Astrocyte (in vitro differentiated cells and primary cell): ENCODE results near the gene TLCD5. TPM values are rescaled to one million over a fixed set of nuclear protein-coding genes. Genes with fewer than 3 reads are reported as not detected.

Source experiments
- DNase-seq: peaks from one replicate; pipeline ENCODE4 v3.0.0-alpha.2; 2010; ENCODE audit warnings: low read depth
- FAIRE-seq: peaks from 2 replicates; lab custom pipeline; 2011; peaks lifted over from hg19 to GRCh38; lab: Jason Lieb, UNC
- H2AFZ ChIP-seq: 2 replicates; pipeline ENCODE4 v1.6.0; 2012; ENCODE audit warnings: low read depth, low read length, inconsistent platforms
- H3K27ac ChIP-seq: 2 replicates; pipeline ENCODE4 v1.5.1; 2011; ENCODE audit warnings: low read depth, low read length, inconsistent platforms
- H3K27me3 ChIP-seq: 2 replicates; pipeline ENCODE4 v1.6.0; 2011; ENCODE audit warnings: low read length, inconsistent platforms; ENCODE audit not compliant: insufficient read depth
- H3K36me3 ChIP-seq: 2 replicates; pipeline ENCODE4 v1.5.1; 2011; ENCODE audit warnings: low read length, inconsistent platforms; ENCODE audit not compliant: insufficient read depth
- H3K4me1 ChIP-seq: 2 replicates; pipeline ENCODE4 v1.5.1; 2011; ENCODE audit warnings: low read length, inconsistent platforms; ENCODE audit not compliant: insufficient read depth
- H3K4me2 ChIP-seq: 2 replicates; pipeline ENCODE4 v1.6.0; 2012; ENCODE audit warnings: low read length, inconsistent platforms
- H3K4me3 ChIP-seq: 2 replicates; pipeline ENCODE4 v1.5.1; 2011; ENCODE audit warnings: low read depth, mild to moderate bottlenecking, low read length, inconsistent platforms; ENCODE audit not compliant: insufficient read depth
- H3K79me2 ChIP-seq: 2 replicates; pipeline ENCODE4 v1.6.0; 2012; ENCODE audit warnings: mild to moderate bottlenecking, low read length, inconsistent platforms; ENCODE audit not compliant: insufficient read depth
- H3K9ac ChIP-seq: 2 replicates; pipeline ENCODE4 v1.6.0; 2012; ENCODE audit warnings: mild to moderate bottlenecking, low read length, inconsistent platforms
- H3K9me3 ChIP-seq: 2 replicates; pipeline ENCODE4 v1.5.1; 2012; ENCODE audit warnings: low read depth, mild to moderate bottlenecking, low read length, inconsistent platforms; ENCODE audit not compliant: insufficient read depth
- H4K20me1 ChIP-seq: 2 replicates; pipeline ENCODE4 v1.6.0; 2012; ENCODE audit warnings: low read length, inconsistent platforms; ENCODE audit not compliant: insufficient read depth
- H3K27ac Mint-ChIP-seq: one replicate; pipeline ENCODE4 v1.8.0; 2021; ENCODE audit warnings: mild to moderate bottlenecking, mixed read lengths; ENCODE audit not compliant: unreplicated experiment
- H3K27me3 Mint-ChIP-seq: one replicate; pipeline ENCODE4 v1.8.0; 2021; ENCODE audit warnings: low read depth, mixed read lengths; ENCODE audit not compliant: unreplicated experiment
- H3K36me3 Mint-ChIP-seq: one replicate; pipeline ENCODE4 v1.8.0; 2021; ENCODE audit warnings: low read depth, mixed read lengths; ENCODE audit not compliant: unreplicated experiment
- H3K4me1 Mint-ChIP-seq: one replicate; pipeline ENCODE4 v1.8.0; 2021; ENCODE audit warnings: low read depth, mixed read lengths; ENCODE audit not compliant: unreplicated experiment
- H3K4me3 Mint-ChIP-seq: one replicate; pipeline ENCODE4 v1.8.0; 2021; ENCODE audit warnings: mild to moderate bottlenecking, moderate library complexity, mixed read lengths; ENCODE audit not compliant: unreplicated experiment
- H3K9me3 Mint-ChIP-seq: one replicate; pipeline ENCODE4 v1.8.0; 2021; ENCODE audit warnings: mild to moderate bottlenecking, mixed read lengths; ENCODE audit not compliant: unreplicated experiment
- CTCF ChIP-seq: IDR thresholded peaks from 2 replicates; pipeline ENCODE4 v1.5.1; 2011; ENCODE audit warnings: low read depth, mild to moderate bottlenecking, inconsistent platforms, low read length, moderate library complexity; ENCODE audit not compliant: insufficient read depth
- EZH2 ChIP-seq: IDR thresholded peaks from 2 replicates; pipeline ENCODE4 v1.6.1; 2012; ENCODE audit warnings: mild to moderate bottlenecking, low read length, inconsistent platforms; ENCODE audit not compliant: insufficient read depth
- total RNA-seq: library from RNA; stranded (reverse); gene quantifications from 2 replicates; pipeline ENCODE4 v1.2.1, GENCODE V29; 2021

The TLCD5 gene
- total RNA-seq, 1 donor from 2014 or later: 9.5 TPM

- Mint-ChIP-seq H3K27ac (no peak overlapping the region), H3K4me3 (no peak overlapping the region), H3K27me3 (no peaks in the 10 kb centered on the region), H3K4me1 (peaks cover 23% of the 10 kb centered on the region), H3K9me3 (peaks cover 2% of the 10 kb centered on the region), H3K36me3 (peaks cover 13% of the 10 kb centered on the region)
- no peak overlapping the region for H3K4me3 ChIP-seq
- no peak for TF ChIP-seq CTCF
- TF ChIP-seq EZH2: no peak
- no peaks in the 10 kb centered on the region for H3K27me3 ChIP-seq
- no peak for FAIRE-seq
- H3K4me1 ChIP-seq: no peaks in the 10 kb centered on the region
- H4K20me1 ChIP-seq: peaks cover 91% of the 10 kb centered on the region
- H3K9ac ChIP-seq: no peak overlapping the region
- no peak overlapping the region for H3K4me2 ChIP-seq
- no peak overlapping the region for H3K27ac ChIP-seq
- DNase-seq: no peak
- no peaks in the 10 kb centered on the region for H3K9me3 ChIP-seq
- no peak overlapping the region for H2AFZ ChIP-seq
- peaks cover 3% of the 10 kb centered on the region for H3K36me3 ChIP-seq
- peaks cover 98% of the 10 kb centered on the region for H3K79me2 ChIP-seq
Measured at GRCh38 chr11:120352405-120352804, 27.3 kb downstream of the TLCD5 start.

GRCh38 chr11:120354068-120354467 is 29.0 kb downstream of the TLCD5 start:
- H3K27me3 Mint-ChIP-seq: no peaks in the 10 kb centered on the region
- peaks cover 23% of the 10 kb centered on the region for H3K4me1 Mint-ChIP-seq
- no peaks in the 10 kb centered on the region for H3K27me3 ChIP-seq
- no peak for TF ChIP-seq EZH2
- no peak for TF ChIP-seq CTCF
- H3K9me3 Mint-ChIP-seq: peaks cover 2% of the 10 kb centered on the region
- H3K36me3 ChIP-seq: peaks cover 3% of the 10 kb centered on the region
- no peak overlapping the region for H2AFZ ChIP-seq
- H3K27ac Mint-ChIP-seq: no peak overlapping the region
- H3K4me3 ChIP-seq: no peak overlapping the region
- peaks cover 98% of the 10 kb centered on the region for H3K79me2 ChIP-seq
- H4K20me1 ChIP-seq: peaks cover 93% of the 10 kb centered on the region
- no peak overlapping the region for H3K9ac ChIP-seq
- DNase-seq (peak; percentile 36), FAIRE-seq (no peak)
- H3K4me3 Mint-ChIP-seq: no peak overlapping the region
- H3K4me1 ChIP-seq: no peaks in the 10 kb centered on the region
- H3K9me3 ChIP-seq: no peaks in the 10 kb centered on the region
- no peak overlapping the region for H3K27ac ChIP-seq
- peaks cover 16% of the 10 kb centered on the region for H3K36me3 Mint-ChIP-seq
- H3K4me2 ChIP-seq: no peak overlapping the region

- FAIRE-seq (no peak), DNase-seq (no peak)
- Histone ChIP-seq H3K4me1 (no peaks in the 10 kb centered on the region), H3K79me2 (peaks cover 98% of the 10 kb centered on the region), H2AFZ (no peak overlapping the region), H3K9me3 (no peaks in the 10 kb centered on the region), H3K27me3 (no peaks in the 10 kb centered on the region), H3K9ac (no peak overlapping the region), H3K4me3 (no peak overlapping the region), H3K36me3 (peaks cover 3% of the 10 kb centered on the region), H3K27ac (no peak overlapping the region), H3K4me2 (no peak overlapping the region), H4K20me1 (peaks cover 94% of the 10 kb centered on the region)
- H3K9me3 Mint-ChIP-seq: peaks cover 2% of the 10 kb centered on the region
- H3K36me3 Mint-ChIP-seq: peaks cover 16% of the 10 kb centered on the region
- no peak for TF ChIP-seq EZH2
- TF ChIP-seq CTCF: no peak
- no peaks in the 10 kb centered on the region for H3K27me3 Mint-ChIP-seq
- H3K27ac Mint-ChIP-seq: no peak overlapping the region
- no peak overlapping the region for H3K4me3 Mint-ChIP-seq
- H3K4me1 Mint-ChIP-seq: peaks cover 21% of the 10 kb centered on the region
Measured at GRCh38 chr11:120354779-120355178, 29.7 kb downstream of the TLCD5 start.
